Renal pelvis (tissue), 4 donors: ENCODE measurements around the gene FMN1. TPM values are rescaled to one million over a fixed set of nuclear protein-coding genes. Genes with fewer than 3 reads are reported as not detected.
A peak's percentile ranks its signal among the peaks of the same experiment; 100 is the strongest.

Experiments used
- DNase-seq: peaks from one replicate; pipeline ENCODE4 v3.0.0-alpha.2; 2013
- polyA plus RNA-seq, 3 donors: library from polyadenylated mRNA; unstranded; fragments of 120-200 nt; gene quantifications; one replicate each; pipeline ENCODE4 v1.2.1, GENCODE V29; 2013; ENCODE audit not compliant: insufficient read length in 3 of 3

FMN1 gene
- polyA plus RNA-seq, 3 donors: 15.1 to 24.2 (median 19.5) TPM

GRCh38 chr15:33157371-33158037, 37.0 kb downstream of the FMN1 start:
- DNase-seq: no peak

GRCh38 chr15:33155691-33156420, 38.7 kb downstream of the FMN1 start:
- DNase-seq: no peak

- DNase-seq: no peak
Measured at GRCh38 chr15:33154351-33155166, 40.0 kb downstream of the FMN1 start.

DNA sequence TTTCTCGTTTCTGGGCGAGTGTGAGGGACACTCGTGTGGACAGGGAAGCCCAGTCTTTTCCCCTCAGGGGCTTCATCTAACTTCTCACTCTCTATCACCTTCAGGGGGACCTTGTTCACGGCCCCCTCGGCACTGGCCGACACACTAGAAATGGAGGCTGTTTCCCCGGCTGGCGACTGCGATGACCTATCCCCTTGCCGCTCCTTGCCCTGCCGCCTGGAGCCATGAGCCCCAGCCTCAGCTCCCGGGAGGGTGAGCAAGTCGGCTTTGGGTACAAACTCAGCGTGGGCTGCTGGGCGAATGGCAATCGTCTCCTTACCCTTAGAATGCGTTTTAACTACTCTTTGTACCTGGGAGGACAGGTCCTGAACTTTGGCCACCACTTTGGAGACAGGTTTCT, 41.0 kb downstream of the FMN1 start:
- DNase-seq: no peak

- no peak for DNase-seq
Measured at GRCh38 chr15:33152502-33153109, 41.9 kb downstream of the FMN1 start.

GRCh38 chr15:33150971-33151370, 43.5 kb downstream of the FMN1 start:
- no peak for DNase-seq

- DNase-seq: peak; percentile 74
Measured at GRCh38 chr15:33150431-33150941, 44.0 kb downstream of the FMN1 start.

- DNase-seq: no peak
Measured at GRCh38 chr15:33149919-33150318, 44.6 kb downstream of the FMN1 start.

GRCh38 chr15:33148129-33148751, 46.3 kb downstream of the FMN1 start:
- no peak for DNase-seq

DNA sequence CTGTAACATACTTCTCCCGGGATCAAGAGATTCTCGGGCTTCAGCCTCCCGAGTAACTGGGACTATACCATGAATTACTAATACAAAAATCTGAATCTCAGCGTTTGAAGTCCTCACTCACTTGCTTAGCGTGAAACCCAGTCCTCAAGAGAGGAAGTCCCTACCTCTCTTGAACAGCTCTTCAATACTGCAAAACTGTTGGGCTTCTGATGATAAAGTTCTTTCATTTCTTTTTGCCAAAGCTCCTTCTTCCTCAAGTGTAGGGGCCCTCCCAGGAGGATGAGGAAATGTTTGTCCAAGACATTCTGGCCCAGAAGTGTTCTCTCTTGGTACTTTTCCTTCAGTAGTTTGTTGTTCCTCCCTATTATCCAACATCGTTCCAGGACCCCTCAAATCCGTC, 48.5 kb downstream of the FMN1 start:
- no peak for DNase-seq

DNA sequence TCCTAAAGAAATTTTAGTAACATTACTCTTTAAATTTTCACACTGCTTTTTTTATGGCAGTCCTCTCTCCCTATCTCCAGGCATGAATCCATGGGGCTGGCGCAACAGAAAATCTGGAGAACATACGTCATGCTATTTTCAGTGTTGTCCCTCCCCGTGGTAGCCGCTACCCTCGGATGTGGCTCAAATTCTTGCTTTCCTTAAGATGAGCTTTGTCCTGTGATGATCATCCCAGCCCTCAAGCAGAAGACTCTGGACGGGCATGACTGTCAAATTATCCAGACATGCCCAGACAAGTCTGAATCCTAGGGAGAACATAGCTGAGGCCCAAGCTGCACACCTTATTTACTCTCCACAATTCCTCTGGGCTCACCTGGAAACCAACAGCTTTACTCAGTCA, 49.1 kb downstream of the FMN1 start:
- DNase-seq: no peak

DNA sequence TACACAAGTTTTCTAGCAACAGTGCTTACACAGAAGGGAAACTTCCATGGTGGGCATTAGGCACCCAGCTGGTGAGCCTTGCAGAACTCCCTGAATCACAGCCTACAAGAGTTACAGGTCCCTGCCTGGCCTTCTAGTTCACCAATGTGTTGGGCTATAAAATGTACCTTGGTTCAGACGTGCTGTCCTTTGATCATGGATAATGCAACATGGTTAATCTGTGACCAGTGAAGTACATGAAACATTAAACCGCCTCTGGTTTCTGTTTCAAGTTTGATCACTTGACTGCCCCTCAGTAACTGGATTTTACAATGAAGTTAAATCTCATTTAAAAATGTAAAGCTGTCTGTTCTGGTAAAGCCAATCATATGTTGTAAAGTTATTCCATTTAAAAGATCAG, 51.8 kb downstream of the FMN1 start:
- DNase-seq: peak; percentile 52

GRCh38 chr15:33138000-33138399, 56.5 kb downstream of the FMN1 start:
- DNase-seq: no peak

DNA sequence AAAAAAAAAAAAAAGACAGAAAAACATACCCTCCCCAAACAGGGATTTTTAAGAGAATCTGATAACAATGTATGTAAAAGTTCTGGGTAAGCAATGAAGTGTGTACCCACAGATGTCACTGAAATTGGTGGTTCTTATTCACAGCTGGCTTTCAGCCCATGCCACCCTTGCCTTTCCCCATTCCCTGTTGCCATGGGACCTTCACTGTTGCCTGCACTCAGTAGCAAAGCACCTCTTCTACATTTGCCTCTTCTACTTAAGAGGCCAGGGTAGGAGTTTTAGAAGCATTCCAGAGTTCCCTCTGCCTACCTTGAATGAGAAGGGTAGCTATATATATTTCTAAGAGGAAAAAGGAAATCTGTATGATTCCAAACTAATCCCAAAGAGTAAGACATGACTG, 57.4 kb downstream of the FMN1 start:
- no peak for DNase-seq

GRCh38 chr15:33136353-33136752, 58.2 kb downstream of the FMN1 start:
- DNase-seq: no peak

DNA sequence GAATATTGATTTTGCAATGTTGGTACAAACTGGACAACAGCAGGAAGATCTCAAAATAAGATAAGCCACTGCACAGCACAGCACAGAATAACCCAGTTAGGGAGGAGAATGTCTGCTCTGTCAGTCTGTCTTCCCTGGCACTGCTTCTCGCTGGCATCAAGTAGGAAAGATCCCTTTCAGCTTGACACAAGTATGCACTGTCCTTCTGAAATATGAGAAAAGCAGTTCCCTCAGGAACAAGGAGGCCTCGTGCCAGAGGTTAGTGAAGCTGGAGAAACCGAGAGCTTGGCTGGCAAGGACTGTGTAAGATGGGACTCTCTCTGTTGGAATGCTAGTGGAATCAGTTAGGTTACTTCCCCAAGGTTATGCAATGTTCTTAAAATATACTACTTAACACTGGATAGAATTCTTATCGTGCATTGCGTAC, 59.1 kb downstream of the FMN1 start:
- DNase-seq: no peak

GRCh38 chr15:33132722-33133345, 61.7 kb downstream of the FMN1 start:
- peak; percentile 80 for DNase-seq

- no peak for DNase-seq
Measured at GRCh38 chr15:33132233-33132580, 62.3 kb downstream of the FMN1 start.

- DNase-seq: no peak
Measured at GRCh38 chr15:33131552-33132232, 62.8 kb downstream of the FMN1 start.

- DNase-seq: peak; percentile 95
Measured at GRCh38 chr15:33126559-33127290, 67.8 kb downstream of the FMN1 start.
